ENCODE results near the gene VPS13D. TPM values are rescaled to one million over a fixed set of nuclear protein-coding genes. Genes with fewer than 3 reads are reported as not detected.
A peak's percentile ranks its signal among the peaks of the same experiment; 100 is the strongest.

Gene VPS13D
- total RNA-seq, 4 donors from 2014 or later: 137 to 238 (median 191) TPM

- H3K27me3 ChIP-seq: no peaks in the 10 kb centered on the region
- WGBS, 2 donors: 89 to 94% methylated on average over 13 of the region's 13 CpGs
- DNase-seq: no peak
- intact Hi-C loops (cut with DNase I): no loop called here
- no peak overlapping the region for H3K4me3 ChIP-seq (replicated peaks in 1 of 3)
- TF ChIP-seq, protein P1, sequence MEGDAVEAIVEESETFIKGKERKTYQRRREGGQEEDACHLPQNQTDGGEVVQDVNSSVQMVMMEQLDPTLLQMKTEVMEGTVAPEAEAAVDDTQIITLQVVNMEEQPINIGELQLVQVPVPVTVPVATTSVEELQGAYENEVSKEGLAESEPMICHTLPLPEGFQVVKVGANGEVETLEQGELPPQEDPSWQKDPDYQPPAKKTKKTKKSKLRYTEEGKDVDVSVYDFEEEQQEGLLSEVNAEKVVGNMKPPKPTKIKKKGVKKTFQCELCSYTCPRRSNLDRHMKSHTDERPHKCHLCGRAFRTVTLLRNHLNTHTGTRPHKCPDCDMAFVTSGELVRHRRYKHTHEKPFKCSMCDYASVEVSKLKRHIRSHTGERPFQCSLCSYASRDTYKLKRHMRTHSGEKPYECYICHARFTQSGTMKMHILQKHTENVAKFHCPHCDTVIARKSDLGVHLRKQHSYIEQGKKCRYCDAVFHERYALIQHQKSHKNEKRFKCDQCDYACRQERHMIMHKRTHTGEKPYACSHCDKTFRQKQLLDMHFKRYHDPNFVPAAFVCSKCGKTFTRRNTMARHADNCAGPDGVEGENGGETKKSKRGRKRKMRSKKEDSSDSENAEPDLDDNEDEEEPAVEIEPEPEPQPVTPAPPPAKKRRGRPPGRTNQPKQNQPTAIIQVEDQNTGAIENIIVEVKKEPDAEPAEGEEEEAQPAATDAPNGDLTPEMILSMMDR (IDR thresholded peaks at IDR 0.05): no peak
- TF ChIP-seq POLR2A (IDR thresholded peaks at IDR 0.05): no peak
- H3K27ac ChIP-seq: peak overlapping the region; percentile 94 to 97 (median 96)
- no peaks in the 10 kb centered on the region for H3K9me3 ChIP-seq
- H3K4me1 ChIP-seq: peaks cover 24 to 42% of the 10 kb centered on the region in 2 donors
- H3K36me3 ChIP-seq: no peaks in the 10 kb centered on the region
These were observed 325.9 kb downstream of the VPS13D start for GRCh38 chr1:12555411-12556367.

DNA sequence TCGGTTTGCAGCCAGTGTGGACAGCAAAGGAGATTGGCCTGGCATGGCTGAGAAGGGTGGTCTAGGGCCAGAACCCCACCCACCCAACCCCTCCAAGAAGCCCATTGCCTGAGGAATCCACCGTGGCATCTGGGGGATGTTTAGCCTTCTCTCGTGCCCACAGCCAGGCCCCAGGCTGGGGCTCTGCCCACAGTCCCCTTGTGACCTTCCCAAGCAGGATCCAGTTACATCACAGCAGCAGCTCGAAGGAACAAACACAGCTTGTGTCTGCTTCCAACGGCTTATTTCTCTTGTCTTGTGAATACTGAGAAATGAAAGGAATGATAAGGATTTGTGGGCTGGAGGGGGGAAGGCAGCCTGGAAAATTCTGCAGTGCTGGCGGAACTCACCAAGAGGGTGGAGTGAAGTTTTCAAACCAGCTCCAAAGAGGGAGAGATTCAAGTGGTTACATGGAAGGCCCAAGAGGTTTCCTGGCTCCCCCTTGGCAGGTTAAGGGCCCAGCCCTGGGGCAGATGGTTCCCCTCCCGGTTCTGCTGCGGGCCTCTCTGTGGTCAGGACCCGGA, 326.6 kb downstream of the VPS13D start:
- Histone ChIP-seq H3K27me3 (no peaks in the 10 kb centered on the region), H3K36me3 (no peaks in the 10 kb centered on the region), H3K9me3 (no peaks in the 10 kb centered on the region), H3K27ac (peak overlapping the region; percentile 94 to 97 (median 96)), H3K4me1 (peaks cover 24 to 42% of the 10 kb centered on the region in 2 donors), H3K4me3 (replicated peaks in 1 of 3) (no peak overlapping the region)
- intact Hi-C loops (cut with DNase I): no loop called here
- peak in 1 of 2 donors; percentile 49 for TF ChIP-seq POLR2A (IDR thresholded peaks at IDR 0.05)
- TF ChIP-seq, protein P1 (IDR thresholded peaks at IDR 0.05): no peak
- 22 to 25% methylated on average over 7 to 9 of the region's 9 CpGs for whole genome bisulfite sequencing, 2 donors
- peak; percentile 76 to 78 for DNase-seq

DNA sequence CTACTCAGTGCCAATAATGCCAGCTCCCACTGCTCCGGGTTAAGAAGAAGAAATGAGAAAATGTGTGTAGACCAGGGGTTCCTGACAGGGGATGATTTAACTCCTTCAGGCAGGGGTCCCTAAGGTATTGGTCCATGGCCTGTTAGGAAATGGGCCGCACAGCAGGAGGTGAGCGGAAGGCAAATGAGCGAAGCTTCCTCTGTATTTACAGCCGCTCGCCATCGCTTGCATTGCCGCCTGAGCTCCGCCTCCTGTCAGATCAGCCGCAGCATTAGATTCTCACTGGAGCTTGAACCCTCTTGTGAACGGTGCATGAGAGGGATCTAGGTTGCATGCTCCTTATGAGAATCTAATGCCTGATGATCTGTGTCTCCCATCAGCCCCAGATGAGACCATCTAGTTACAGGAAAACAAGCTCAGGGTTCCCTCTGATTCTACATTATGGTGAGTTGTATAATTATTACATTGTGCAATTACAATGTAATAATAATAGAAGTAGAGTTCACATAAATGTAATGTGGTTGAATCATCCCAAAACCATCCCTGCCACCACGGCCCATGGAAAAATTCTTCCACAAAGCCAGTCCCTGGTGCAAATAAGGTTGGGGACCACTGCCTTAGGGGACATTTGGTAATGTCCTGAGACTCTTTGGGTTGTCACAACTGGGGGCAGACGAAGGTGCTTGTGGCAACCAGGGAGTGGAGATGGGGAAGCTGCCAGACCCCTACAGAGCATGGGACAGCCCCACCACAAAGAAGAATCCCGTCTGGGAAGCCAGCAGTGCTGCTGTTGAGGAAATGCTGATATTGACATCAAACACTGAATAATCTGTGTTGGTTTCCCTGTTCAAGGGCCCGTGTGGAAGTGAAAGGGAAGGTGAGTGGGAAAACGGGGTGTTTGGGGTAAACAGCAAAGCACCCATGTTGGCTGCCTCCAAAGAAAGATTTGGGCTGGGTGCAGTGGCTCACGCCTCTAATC, 327.4 kb downstream of the VPS13D start:
- 87 to 92% methylated on average over 17 of the region's 17 CpGs for WGBS, 2 donors
- no peaks in the 10 kb centered on the region for H3K9me3 ChIP-seq
- no peak overlapping the region for H3K4me3 ChIP-seq (replicated peaks in 1 of 3)
- H3K27ac ChIP-seq: peak overlapping the region; percentile 94 to 97 (median 96)
- intact Hi-C loops (cut with DNase I): no loop called here
- H3K27me3 ChIP-seq: no peaks in the 10 kb centered on the region
- H3K36me3 ChIP-seq: no peaks in the 10 kb centered on the region
- no peak for DNase-seq
- TF ChIP-seq POLR2A (IDR thresholded peaks at IDR 0.05): peak in 1 of 2 donors; percentile 7
- TF ChIP-seq, protein P1 (IDR thresholded peaks at IDR 0.05): no peak
- peaks cover 24 to 39% of the 10 kb centered on the region in 2 donors for H3K4me1 ChIP-seq

DNA sequence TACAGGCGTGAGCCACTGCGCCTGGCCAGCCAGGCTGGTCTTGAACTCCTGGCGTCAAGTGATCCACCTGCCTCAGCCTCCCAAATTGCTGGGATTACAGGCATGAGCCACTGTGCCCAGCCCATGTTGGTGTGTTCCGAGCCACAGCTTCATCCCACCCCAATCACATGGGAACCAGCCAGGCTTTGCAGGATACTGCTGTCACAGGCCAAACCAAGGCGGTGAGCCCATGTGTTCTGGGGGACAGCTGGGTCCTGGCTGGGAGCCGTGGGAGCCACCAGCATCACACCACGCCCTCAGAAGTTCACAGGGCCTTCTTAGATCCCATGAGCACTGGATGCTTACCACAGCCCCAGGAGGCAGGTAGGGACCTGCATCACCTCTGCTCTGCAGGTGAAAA, 331.3 kb downstream of the VPS13D start:
- no peak for DNase-seq
- TF ChIP-seq, protein P1 (IDR thresholded peaks at IDR 0.05): no peak
- no peak for TF ChIP-seq POLR2A (IDR thresholded peaks at IDR 0.05)

More for the DNA sequence above, 331.3 kb downstream of the VPS13D start:
- H3K36me3 ChIP-seq: no peaks in the 10 kb centered on the region
- H3K27me3 ChIP-seq: no peaks in the 10 kb centered on the region
- intact Hi-C loops (cut with DNase I): no loop called here
- no peak overlapping the region for H3K4me3 ChIP-seq (replicated peaks in 1 of 3)
- H3K9me3 ChIP-seq: no peaks in the 10 kb centered on the region
- H3K27ac ChIP-seq: no peak overlapping the region
- peaks cover 30 to 39% of the 10 kb centered on the region in 2 donors for H3K4me1 ChIP-seq
- WGBS, 2 donors: 95 to 100% methylated on average over 4 to 6 of the region's 7 CpGs

Small RNAs within 50 kb of the gene (microRNA-seq; reads per million reads assigned to microRNA genes)
- not detected for gene MIR4632

Small RNAs within 50 kb of the gene (small RNA-seq; reads per million reads assigned to genes)
- gene MIR4632: not detected
- not detected for gene RF00156
- not detected for gene SNORA59A

Other genes starting within 250 kb of the VPS13D start
- gene MFN2, start 249.6 kb upstream of the VPS13D start, total RNA-seq: 100 to 1,000 TPM in 2 of 4 donors, 10 to 100 TPM in 2; 80.0 to 131 (median 111) TPM
- gene MIIP, start 210.5 kb upstream of the VPS13D start, total RNA-seq: 10 to 100 TPM; 17.7 to 39.1 (median 30.6) TPM
- gene TNFRSF8, start 166.7 kb upstream of the VPS13D start, total RNA-seq: not detected
- 10 to 100 TPM in 2 of 4 donors, 1 to 10 TPM in 2; 4.4 to 20.4 (median 9.0) TPM for gene TNFRSF1B, start 63.0 kb upstream of the VPS13D start, total RNA-seq

Measured in thyroid gland (tissue), 4 donors.